Stomach (tissue), 4 donors: ENCODE data around the gene MIOX.

Source experiments
- EP300 ChIP-seq: sonication (generic); formaldehyde crosslinking; IDR thresholded peaks from one replicate; pipeline ENCODE4 v1.6.1; 2017; ENCODE audit warnings: antibody characterized with exemption
- POLR2AphosphoS5 ChIP-seq, 3 donors: sonication (generic); formaldehyde crosslinking; IDR thresholded peaks; one replicate each; pipeline ENCODE4 v1.6.1; 2016; ENCODE audit warnings: antibody characterized with exemption in 3 of 3
- TF ChIP-seq, protein P1 (sequence below), 7 experiments: fragments of 450-650 bp in 4 of 7; fragments of 200-600 bp in 3 of 7; sonication (generic) in 3 of 7; IDR thresholded peaks; one replicate each; pipeline ENCODE4 v1.5.1; 2016 to 2019; ENCODE audit warnings: antibody characterized with exemption in 7 of 7, control low read depth in 2 of 7, mild to moderate bottlenecking in 1 of 7

DNA sequence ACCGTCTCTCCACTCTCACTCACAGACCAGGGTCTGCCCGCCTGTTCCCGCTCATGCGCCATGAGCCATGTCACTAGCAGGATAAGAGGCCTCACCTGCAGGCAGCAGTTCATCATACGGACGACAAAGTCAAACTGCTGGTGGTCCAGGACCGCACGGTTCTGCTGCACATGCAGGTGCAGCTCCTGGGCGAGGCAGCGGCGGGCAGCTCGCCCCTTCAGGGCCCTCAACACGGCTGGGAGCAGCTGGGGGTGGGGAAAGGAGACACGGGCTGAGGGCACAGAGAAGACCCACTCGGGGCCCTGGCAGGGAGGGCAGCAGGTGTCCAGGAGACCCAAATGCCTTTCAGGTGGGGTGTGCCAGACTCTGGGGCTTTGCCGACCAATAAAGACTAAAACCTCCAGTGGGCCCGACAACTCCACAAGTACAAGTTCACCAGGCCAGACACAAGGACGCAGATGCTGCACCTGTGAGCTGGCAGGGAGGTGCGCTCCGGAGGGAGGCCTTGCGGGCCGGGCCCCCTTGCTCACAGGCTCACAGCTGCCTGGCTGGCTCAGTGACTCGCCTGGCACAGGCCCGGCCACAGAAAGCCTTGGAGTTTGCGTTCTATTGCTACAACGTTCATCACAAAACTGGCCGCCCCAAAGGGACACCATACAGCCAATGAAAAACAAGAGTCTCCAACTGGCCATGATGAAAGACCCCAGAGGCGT, 23.3 kb upstream of the MIOX start:
- TF ChIP-seq, protein P1, sequence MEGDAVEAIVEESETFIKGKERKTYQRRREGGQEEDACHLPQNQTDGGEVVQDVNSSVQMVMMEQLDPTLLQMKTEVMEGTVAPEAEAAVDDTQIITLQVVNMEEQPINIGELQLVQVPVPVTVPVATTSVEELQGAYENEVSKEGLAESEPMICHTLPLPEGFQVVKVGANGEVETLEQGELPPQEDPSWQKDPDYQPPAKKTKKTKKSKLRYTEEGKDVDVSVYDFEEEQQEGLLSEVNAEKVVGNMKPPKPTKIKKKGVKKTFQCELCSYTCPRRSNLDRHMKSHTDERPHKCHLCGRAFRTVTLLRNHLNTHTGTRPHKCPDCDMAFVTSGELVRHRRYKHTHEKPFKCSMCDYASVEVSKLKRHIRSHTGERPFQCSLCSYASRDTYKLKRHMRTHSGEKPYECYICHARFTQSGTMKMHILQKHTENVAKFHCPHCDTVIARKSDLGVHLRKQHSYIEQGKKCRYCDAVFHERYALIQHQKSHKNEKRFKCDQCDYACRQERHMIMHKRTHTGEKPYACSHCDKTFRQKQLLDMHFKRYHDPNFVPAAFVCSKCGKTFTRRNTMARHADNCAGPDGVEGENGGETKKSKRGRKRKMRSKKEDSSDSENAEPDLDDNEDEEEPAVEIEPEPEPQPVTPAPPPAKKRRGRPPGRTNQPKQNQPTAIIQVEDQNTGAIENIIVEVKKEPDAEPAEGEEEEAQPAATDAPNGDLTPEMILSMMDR (IDR thresholded peaks at IDR 0.05) = no peak
- no peak for TF ChIP-seq EP300
- no peak for TF ChIP-seq POLR2AphosphoS5 (IDR thresholded peaks at IDR 0.05)
